ENCODE results near the gene IFNA16.
"Not testable (repeated sequence)": the region's sequence is repeated elsewhere in the genome, so short reads cannot be mapped to it uniquely, and the experiment has no call there.

IFNA16 gene

GRCh38 chr9:21217211-21217610 lies at the start of gene IFNA16:
TSS of gene IFNA16 (minus strand) at chr9:21217311. CDS start at chr9:21217305, 6 bp downstream.
- not testable (repeated sequence) for DNase-seq

DNA sequence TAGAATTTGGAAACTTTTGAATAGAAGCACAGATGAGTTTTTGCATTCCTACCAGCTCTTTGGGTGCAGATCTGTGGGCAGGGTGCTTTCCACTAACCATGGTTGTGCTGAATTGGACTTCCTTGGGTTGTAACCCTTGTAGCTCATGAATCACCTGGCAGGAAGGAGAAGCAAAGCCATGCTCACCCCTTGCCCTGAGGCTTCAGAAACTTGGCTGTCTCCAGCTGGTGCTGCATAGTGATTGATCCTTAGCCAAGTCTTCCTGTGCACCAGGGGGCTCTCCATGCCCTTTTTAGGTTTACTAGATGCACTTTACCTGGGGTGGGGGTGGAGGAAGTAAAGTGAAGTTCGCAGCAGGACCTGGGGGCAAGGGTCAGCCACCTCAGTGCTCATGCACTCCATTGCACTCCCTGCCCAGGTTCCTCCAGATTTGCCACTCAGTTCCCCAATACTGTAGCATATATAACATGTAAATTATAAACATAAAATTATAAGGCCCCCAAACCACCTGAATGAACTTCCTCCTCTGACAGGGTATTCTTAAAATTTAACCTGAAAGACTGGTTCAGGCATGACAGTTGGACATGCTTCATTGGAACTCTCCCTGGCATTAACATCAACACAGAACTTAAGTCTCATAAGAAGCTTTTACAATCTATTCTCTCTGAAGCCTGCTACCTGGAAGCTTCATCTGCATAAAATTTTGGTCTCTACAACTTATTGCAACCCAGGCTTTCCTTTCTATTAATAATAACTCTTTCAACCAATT lies 48.5 kb upstream of the IFNA16 start:
- no peak for DNase-seq

DNA sequence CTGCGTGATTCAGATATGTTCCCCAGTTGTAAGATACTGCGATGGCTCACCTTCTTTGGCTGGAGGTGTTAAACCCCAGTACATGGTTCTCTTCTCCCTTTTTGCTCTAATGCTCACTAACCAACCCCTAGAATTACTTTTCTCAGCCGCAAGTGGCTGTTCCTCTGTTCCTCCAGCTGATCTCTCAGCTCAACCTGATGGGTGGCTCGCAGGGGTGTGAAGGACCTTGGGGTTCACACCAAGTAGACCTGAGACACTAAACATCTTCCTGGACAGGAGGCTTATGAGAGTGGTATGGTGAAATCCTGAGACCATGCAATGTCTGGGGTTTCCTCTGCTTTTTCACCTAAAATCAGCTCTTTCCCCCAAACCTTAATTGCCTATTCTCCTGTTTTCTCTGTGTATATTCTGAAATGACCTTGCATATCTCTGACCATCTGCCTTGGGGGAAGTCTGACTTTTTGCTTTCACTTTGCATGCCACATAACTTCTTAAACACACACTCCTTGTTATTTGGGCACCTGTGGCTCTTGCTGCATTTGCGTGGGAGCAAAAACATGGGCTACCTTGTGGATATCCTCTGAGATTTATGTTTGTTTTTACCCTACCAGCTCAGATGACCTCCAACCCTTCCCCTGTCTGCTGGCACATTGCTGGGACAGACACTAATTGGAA lies 38.6 kb upstream of the IFNA16 start:
- DNase-seq: no peak

DNA sequence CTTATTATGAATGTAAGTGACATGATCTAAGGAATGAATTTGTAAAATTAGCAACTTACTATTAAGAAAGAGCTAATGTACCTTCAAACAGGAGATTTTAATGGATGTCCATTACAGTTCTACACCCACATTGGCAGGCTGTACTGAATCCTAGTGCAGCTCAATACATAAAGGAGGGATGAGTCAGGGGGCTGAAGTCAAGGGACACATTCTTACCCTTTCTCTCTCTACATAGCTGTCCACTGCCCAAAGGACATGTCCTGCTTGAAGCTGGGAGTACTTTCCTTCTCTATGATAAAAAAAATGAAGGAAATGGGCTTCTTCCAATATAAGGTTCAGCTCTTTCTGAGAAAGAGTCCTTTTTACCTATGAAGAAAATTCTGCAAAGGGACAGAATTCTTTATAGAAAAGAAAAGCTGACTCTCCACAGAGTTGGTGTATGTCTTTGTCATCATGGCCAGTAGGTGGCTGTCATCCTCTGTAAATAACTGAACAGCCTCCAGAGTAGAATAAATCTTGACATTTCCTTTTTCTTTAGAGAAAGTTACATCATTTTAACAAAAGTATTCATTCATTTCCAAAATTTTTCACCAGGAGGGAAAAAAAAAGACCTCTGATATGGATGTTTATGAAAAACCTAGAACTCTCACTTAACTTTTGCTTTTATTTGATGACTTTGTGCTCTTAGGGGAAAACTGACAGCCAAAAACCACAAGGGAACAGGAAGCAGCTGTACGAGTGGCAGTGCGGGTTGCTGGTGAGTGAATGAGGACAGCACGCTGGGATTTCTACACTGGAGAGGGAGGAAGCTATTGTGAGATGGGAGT lies 35.8 kb upstream of the IFNA16 start:
- no peak for DNase-seq

- DNase-seq: no peak
Measured at GRCh38 chr9:21251638-21252037, 34.5 kb upstream of the IFNA16 start.

DNA sequence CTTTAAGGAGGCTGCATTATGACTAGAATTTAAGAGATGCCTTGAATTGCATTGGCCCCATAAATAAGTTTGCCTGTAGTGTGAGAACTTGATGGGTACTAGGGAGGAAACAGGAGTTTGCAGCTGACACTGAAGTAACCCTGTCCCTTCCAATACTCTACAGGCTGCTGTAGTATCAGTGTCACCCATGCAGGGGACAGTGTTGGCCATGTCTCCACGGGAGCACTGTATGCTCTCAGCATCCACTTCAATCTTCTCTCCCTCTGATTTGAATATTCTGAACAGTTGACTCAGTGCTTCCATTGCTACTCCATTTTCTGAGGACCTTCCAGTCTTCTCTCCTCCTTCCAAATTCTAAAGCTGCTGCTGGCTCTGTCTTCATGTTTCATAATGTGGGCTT lies 34.1 kb upstream of the IFNA16 start:
- DNase-seq: no peak

DNA sequence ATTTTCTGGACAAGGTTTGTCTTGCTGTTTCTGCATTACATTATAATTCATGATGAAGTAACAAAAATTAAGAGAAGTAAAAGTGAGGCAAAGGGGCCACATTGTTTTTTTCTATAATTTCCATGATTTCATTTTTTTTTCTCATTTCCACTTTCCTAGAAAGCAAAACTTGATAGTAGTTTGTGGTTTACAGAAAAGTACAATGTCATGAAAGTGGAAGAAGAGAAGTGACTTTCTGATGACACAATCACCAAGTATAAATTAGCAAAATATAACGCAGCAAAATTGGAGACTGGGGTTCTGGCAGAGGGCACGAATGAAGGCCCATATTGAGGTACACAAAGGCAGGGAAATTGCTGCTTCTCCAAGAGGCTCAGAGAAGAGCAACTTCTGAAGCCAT lies 27.7 kb upstream of the IFNA16 start:
- no peak for DNase-seq

DNA sequence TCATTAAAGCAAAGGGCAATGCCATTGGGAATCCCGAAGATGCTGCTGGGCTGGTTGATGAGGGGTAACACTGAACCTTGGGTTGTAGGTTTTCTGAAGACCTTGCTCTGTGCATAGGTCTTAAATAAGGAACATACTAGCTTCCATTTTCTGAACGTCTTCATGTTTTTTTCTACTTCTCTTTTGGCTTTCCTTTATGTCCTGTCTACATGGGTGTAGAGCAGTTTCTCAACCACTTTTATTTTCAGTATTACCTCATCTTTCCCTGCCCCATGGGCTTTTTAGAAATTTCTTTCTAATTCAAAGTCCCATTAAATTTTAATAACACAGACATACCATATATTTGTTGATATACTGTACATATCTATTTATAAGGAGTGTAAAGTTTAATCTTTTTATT lies 22.8 kb upstream of the IFNA16 start, which contains the start of gene IFNA14:
TSS of gene IFNA14 (minus strand) at position 95 of the 400 bp plus-strand sequence. CDS start at position 25, 70 bp downstream.
- no peak for DNase-seq

- DNase-seq: not testable (repeated sequence)
Measured at GRCh38 chr9:21236360-21236714, 19.2 kb upstream of the IFNA16 start.

GRCh38 chr9:21235468-21236359 lies 18.6 kb upstream of the IFNA16 start:
- DNase-seq: not testable (repeated sequence)

GRCh38 chr9:21234153-21234687 lies 17.1 kb upstream of the IFNA16 start:
- DNase-seq: no peak

GRCh38 chr9:21233258-21233657 lies 16.1 kb upstream of the IFNA16 start:
- no peak for DNase-seq

DNA sequence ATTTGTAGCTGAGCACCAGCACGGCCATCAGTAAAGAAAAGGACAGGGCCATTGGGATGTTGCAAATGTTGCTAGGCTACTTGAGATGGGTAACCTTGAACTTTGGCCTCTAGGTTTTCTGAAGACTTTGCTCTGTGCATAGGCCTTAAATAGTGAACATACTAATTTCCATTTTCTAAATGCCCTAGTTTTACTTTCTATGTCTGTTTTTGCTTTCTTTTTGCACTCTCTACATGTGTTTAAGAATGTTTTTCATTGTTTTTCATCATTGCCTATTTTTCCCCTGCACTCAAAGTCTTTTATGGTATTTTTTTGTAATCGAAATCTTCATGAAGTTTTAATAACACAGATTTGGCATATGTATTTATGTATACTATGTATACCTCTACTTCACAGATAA lies 11.0 kb upstream of the IFNA16 start, which contains the start of gene IFNA17:
TSS of gene IFNA17 (minus strand) at position 101 of the 400 bp plus-strand sequence. CDS start at position 52, 49 bp downstream.
- no peak for DNase-seq

- not testable (repeated sequence) for DNase-seq
Measured at GRCh38 chr9:21213411-21214326, 3.4 kb downstream of the IFNA16 start.

GRCh38 chr9:21212160-21212559 lies 5.0 kb downstream of the IFNA16 start:
- not testable (repeated sequence) for DNase-seq

DNA sequence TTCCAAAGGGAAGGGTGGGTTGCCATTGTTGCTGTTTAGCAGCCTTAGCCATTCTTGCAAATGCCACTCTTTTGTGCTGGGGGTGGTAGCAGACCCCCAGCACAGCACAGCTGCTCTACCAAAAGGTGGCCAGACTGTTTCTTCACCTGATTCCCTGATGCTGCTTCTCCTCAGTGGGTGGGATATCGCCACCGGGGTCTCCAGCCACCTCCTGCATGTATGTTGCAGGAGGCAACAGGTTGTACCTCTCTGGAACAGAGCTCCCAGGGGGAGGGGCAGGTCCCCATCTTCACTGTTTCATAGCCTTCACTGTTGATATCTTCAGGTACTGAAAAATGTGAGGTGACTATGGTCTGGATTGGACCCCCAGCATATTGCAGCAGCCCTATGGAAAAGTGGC lies 6.3 kb downstream of the IFNA16 start:
- DNase-seq: not testable (repeated sequence)

DNA sequence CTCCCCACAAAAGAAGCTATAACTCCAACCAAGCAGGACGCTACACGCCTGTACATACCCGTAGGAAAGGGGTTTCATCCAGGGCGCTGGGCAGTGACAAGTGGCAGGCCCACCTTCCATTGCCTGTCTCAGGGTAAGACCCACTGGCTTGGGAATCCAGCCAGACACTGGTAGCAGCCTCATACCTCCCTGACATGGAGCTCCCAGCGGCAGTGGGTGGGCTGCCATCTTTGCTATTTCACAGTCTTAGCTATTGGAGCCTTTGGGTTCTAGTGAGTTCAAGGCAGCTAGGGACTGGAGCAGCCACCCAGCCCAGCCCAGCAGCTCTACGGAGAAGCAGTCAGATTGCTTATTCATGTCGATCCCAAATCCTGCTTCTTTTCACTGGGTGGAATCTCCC lies 6.8 kb downstream of the IFNA16 start:
- DNase-seq: no peak

DNA sequence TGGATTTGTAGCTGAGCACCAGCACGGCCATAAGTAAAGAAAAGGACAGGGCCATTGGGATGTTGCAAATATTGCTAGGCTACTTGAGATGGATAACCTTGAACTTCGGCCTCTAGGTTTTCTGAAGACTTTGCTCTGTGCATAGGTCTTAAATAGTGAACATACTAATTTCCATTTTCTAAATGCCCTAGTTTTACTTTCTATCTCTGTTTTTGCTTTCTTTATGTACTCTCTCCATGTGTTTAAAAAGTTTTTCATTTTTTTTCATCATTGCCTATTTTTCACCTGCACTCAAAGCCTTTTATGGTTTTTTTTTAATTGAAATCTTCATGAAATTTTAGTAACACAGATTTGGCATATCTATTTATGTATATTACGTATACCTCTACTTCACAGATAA lies 10.1 kb downstream of the IFNA16 start, which contains the start of gene IFNA10:
TSS of gene IFNA10 (minus strand) at position 101 of the 400 bp plus-strand sequence. CDS start at position 55, 46 bp downstream.
- DNase-seq: not testable (repeated sequence)

GRCh38 chr9:21205204-21205603 lies 11.9 kb downstream of the IFNA16 start:
- no peak for DNase-seq

DNA sequence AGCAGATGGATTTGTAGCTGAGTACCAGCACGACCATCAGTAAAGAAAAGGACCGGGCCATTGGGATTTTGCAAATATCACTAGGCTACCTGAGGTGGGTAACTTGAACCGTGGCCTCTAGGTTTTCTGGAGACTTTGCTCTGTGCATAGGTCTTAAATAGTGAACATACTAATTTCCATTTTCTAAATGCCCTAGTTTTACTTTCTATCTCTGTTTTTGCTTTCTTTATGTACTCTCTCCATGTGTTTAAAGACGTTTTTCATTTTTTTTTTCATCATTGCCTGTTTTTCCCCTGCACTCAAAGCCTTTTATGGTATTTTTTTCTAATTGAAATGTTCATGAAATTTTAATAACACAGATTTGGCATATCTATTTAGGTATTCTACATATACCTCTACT lies 15.0 kb downstream of the IFNA16 start, which contains the start of gene IFNA7:
TSS of gene IFNA7 (minus strand) at position 101 of the 400 bp plus-strand sequence. CDS start at position 61, 40 bp downstream.
- not testable (repeated sequence) for DNase-seq
